H1 (cell line): ENCODE results near the gene MYL11.

Experiments
- TAF1 ChIP-seq: IDR thresholded peaks from 2 replicates; pipeline ENCODE4 v1.6.1; 2011; ENCODE audit warnings: mild to moderate bottlenecking, low read depth, low read length
- YY1 ChIP-seq: IDR thresholded peaks from 2 replicates; pipeline ENCODE4 v1.6.1; 2011; ENCODE audit warnings: low read depth, mild to moderate bottlenecking, low read length

- TF ChIP-seq YY1 (no peak), TAF1 (no peak)
Observed at GRCh38 chr16:30367349-30368009, 7.1 kb upstream of the MYL11 start.
